HEK293 (cell line): ENCODE measurements around the gene SCUBE3.

Experiments used
- CTCF ChIA-PET: fragments of 350-600 bp; formaldehyde crosslinking; extraction: SDS; loops from one replicate; lab custom pipeline; 2021; ENCODE audit warnings: antibody characterized with exemption; lab: Yijun Ruan, JAX
- POLR2A ChIA-PET: fragments of 300-600 bp; formaldehyde crosslinking; extraction: SDS; loops from one replicate; lab custom pipeline; 2020; ENCODE audit warnings: antibody characterized with exemption, inconsistent platforms; lab: Yijun Ruan, JAX
- H3K27ac ChIP-seq: fragments of 200-500 bp; sonication (Bioruptor generic); 2 replicates; pipeline ENCODE4 v1.5.1; 2014; ENCODE audit warnings: low read depth, low read length, control low read depth, inconsistent platforms; ENCODE audit errors: extremely low read depth
- H3K36me3 ChIP-seq, 2 experiments: fragments of 200-500 bp in 1 of 2; sonication (Bioruptor generic) in 1 of 2; 1 replicate in 1 of 2; 2 replicates in 1 of 2; pipeline ENCODE4 v1.5.1; 2014 to 2017; ENCODE audit warnings: inconsistent platforms in 2 of 2, low read length in 2 of 2; ENCODE audit not compliant: control insufficient read depth in 2 of 2, insufficient read depth in 1 of 2
- H3K4me1 ChIP-seq: fragments of 200-500 bp; sonication (Bioruptor generic); 2 replicates; pipeline ENCODE4 v1.5.1; 2014; ENCODE audit warnings: mild to moderate bottlenecking, low read length, inconsistent platforms; ENCODE audit not compliant: control insufficient read depth, insufficient read depth
- H3K4me3 ChIP-seq: 2 replicates; pipeline ENCODE4 v1.5.1; 2011; ENCODE audit warnings: low read depth, mild to moderate bottlenecking, control low read depth, low read length, moderate library complexity
- H3K9me3 ChIP-seq: fragments of 200-500 bp; sonication (Bioruptor generic); 2 replicates; pipeline ENCODE4 v1.5.1; 2014; ENCODE audit warnings: low read depth, low read length, inconsistent platforms; ENCODE audit not compliant: control insufficient read depth, insufficient read depth
- BCL11B ChIP-seq: fragments of 450-650 bp; formaldehyde crosslinking; IDR thresholded peaks from 2 replicates; pipeline ENCODE4 v1.5.1; 2016; ENCODE audit warnings: low read depth, missing biosample characterization, missing genetic modification characterization
- CTCF ChIP-seq: fragments of 450-650 bp; formaldehyde crosslinking; IDR thresholded peaks from 2 replicates; pipeline ENCODE4 v1.5.1; 2016; ENCODE audit warnings: missing biosample characterization, missing genetic modification characterization
- GLI2 ChIP-seq: fragments of 450-650 bp; formaldehyde crosslinking; IDR thresholded peaks from 2 replicates; pipeline ENCODE4; 2017; ENCODE audit warnings: missing biosample characterization, missing genetic modification characterization, low read depth, borderline replicate concordance
- MYNN ChIP-seq: fragments of 450-650 bp; formaldehyde crosslinking; IDR thresholded peaks from 2 replicates; pipeline ENCODE4 v1.5.1; 2016; ENCODE audit warnings: missing biosample characterization, missing genetic modification characterization, borderline replicate concordance
- REST ChIP-seq: fragments of 450-650 bp; formaldehyde crosslinking; IDR thresholded peaks from 2 replicates; pipeline ENCODE4 v1.5.1; 2016; ENCODE audit warnings: missing biosample characterization, missing genetic modification characterization
- SCRT1 ChIP-seq: fragments of 450-650 bp; formaldehyde crosslinking; IDR thresholded peaks from 2 replicates; pipeline ENCODE4 v1.5.1; 2016; ENCODE audit warnings: missing biosample characterization, missing genetic modification characterization, borderline replicate concordance
- SETDB1 ChIP-seq: IDR thresholded peaks from one replicate; pipeline ENCODE4 v1.6.1; 2017; ENCODE audit warnings: mild to moderate bottlenecking, low read length, moderate library complexity, mixed read lengths; ENCODE audit not compliant: insufficient read length
- SP2 ChIP-seq: fragments of 450-650 bp; formaldehyde crosslinking; IDR thresholded peaks from 2 replicates; pipeline ENCODE4 v1.5.1; 2016; ENCODE audit warnings: missing biosample characterization, missing genetic modification characterization
- TRIM28 ChIP-seq: IDR thresholded peaks from 2 replicates; pipeline ENCODE4 v1.6.1; 2011; ENCODE audit warnings: low read length, control low read depth, borderline replicate concordance
- WT1 ChIP-seq: fragments of 450-650 bp; formaldehyde crosslinking; IDR thresholded peaks from 2 replicates; pipeline ENCODE4 v1.5.1; 2016; ENCODE audit warnings: missing biosample characterization, missing genetic modification characterization
- ZBTB44 ChIP-seq: fragments of 450-650 bp; IDR thresholded peaks from 2 replicates; pipeline ENCODE4 v1.5.1; 2018; ENCODE audit warnings: missing biosample characterization, mild to moderate bottlenecking, missing genetic modification characterization
- ZBTB7A ChIP-seq: fragments of 450-650 bp; formaldehyde crosslinking; IDR thresholded peaks from 2 replicates; pipeline ENCODE4 v1.5.1; 2016; ENCODE audit warnings: low read depth, missing biosample characterization, missing genetic modification characterization
- ZBTB8A ChIP-seq: fragments of 450-650 bp; formaldehyde crosslinking; IDR thresholded peaks from 2 replicates; pipeline ENCODE4 v1.5.1; 2016; ENCODE audit warnings: missing biosample characterization, missing genetic modification characterization
- ZEB2 ChIP-seq: fragments of 450-650 bp; formaldehyde crosslinking; IDR thresholded peaks from 2 replicates; pipeline ENCODE4 v1.5.1; 2016; ENCODE audit warnings: missing biosample characterization, missing genetic modification characterization
- ZFP69B ChIP-seq: fragments of 450-650 bp; formaldehyde crosslinking; IDR thresholded peaks from 2 replicates; pipeline ENCODE4 v1.5.1; 2016; ENCODE audit warnings: missing biosample characterization, missing genetic modification characterization
- ZNF16 ChIP-seq: fragments of 450-650 bp; formaldehyde crosslinking; IDR thresholded peaks from 2 replicates; pipeline ENCODE4 v1.5.1; 2016; ENCODE audit warnings: low read depth, missing biosample characterization, missing genetic modification characterization
- ZNF248 ChIP-seq: fragments of 450-650 bp; formaldehyde crosslinking; IDR thresholded peaks from 2 replicates; pipeline ENCODE4 v1.5.1; 2017; ENCODE audit warnings: missing biosample characterization, missing genetic modification characterization
- ZNF26 ChIP-seq: fragments of 450-650 bp; formaldehyde crosslinking; IDR thresholded peaks from 2 replicates; pipeline ENCODE4 v1.5.1; 2016; ENCODE audit warnings: missing biosample characterization, missing genetic modification characterization
- ZNF473 ChIP-seq: fragments of 450-650 bp; formaldehyde crosslinking; IDR thresholded peaks from 2 replicates; pipeline ENCODE4 v1.5.1; 2017; ENCODE audit warnings: missing biosample characterization, missing genetic modification characterization
- ZNF544 ChIP-seq: fragments of 450-650 bp; formaldehyde crosslinking; IDR thresholded peaks from 2 replicates; pipeline ENCODE4 v1.5.0; 2017; ENCODE audit warnings: missing biosample characterization, missing genetic modification characterization
- ZNF596 ChIP-seq: fragments of 450-650 bp; IDR thresholded peaks from 2 replicates; pipeline ENCODE4 v1.5.0; 2018; ENCODE audit warnings: missing biosample characterization, mild to moderate bottlenecking, missing genetic modification characterization, moderate library complexity
- ZNF658 ChIP-seq: fragments of 450-650 bp; formaldehyde crosslinking; IDR thresholded peaks from 2 replicates; pipeline ENCODE4; 2016; ENCODE audit warnings: missing biosample characterization, missing genetic modification characterization
- ZNF704 ChIP-seq: fragments of 450-650 bp; formaldehyde crosslinking; IDR thresholded peaks from 2 replicates; pipeline ENCODE4 v1.5.1; 2016; ENCODE audit warnings: missing biosample characterization, missing genetic modification characterization
- ZNF707 ChIP-seq: fragments of 450-650 bp; formaldehyde crosslinking; IDR thresholded peaks from 2 replicates; pipeline ENCODE4 v1.5.1; 2016; ENCODE audit warnings: missing biosample characterization, missing genetic modification characterization

The SCUBE3 gene

GRCh38 chr6:35297601-35298481 lies 84.1 kb downstream of the SCUBE3 start, which contains the start of gene DEF6 (continued):
- TF ChIP-seq ZBTB44 (peak; percentile 71), ZNF544 (tag by site-specific recombination) (no peak), ZNF704 (tag by site-specific recombination) (no peak), BCL11B (no peak), ZNF16 (tag by site-specific recombination) (no peak), CTCF (tag by site-specific recombination) (0 out of 2 replicates have a peak, but pooled peaks have one; percentile 45), ZBTB7A (no peak), ZNF707 (no peak)

GRCh38 chr6:35298625-35299140 lies 84.9 kb downstream of the SCUBE3 start:
- CTCF ChIA-PET: interaction anchor here (0.7 to 3.5 kb wide), 2 partner anchors 27 to 160 kb away, joined by 4 to 16 read pairs; no protein-coding TSS in a partner anchor
- Histone ChIP-seq H3K4me3 (no peak overlapping the region), H3K36me3 (peaks cover 0 to 18% of the 10 kb centered on the region in 2 experiments; a peak in 1 of 3 replicates), H3K27ac (no peak overlapping the region), H3K9me3 (no peaks in the 10 kb centered on the region), H3K4me1 (no peaks in the 10 kb centered on the region)
- TF ChIP-seq ZNF658: no peak
- TF ChIP-seq GLI2: no peak
- POLR2A ChIA-PET: no interaction called here

GRCh38 chr6:35299674-35300073 lies 85.9 kb downstream of the SCUBE3 start:
- no peak overlapping the region for H3K4me3 ChIP-seq
- POLR2A ChIA-PET: no interaction called here
- H3K4me1 ChIP-seq: no peaks in the 10 kb centered on the region

More at GRCh38 chr6:35299674-35300073, 85.9 kb downstream of the SCUBE3 start:
- Histone ChIP-seq H3K36me3 (peaks cover 0 to 9% of the 10 kb centered on the region in 2 experiments; a peak in 1 of 3 replicates), H3K9me3 (no peaks in the 10 kb centered on the region), H3K27ac (no peak overlapping the region)
- no peak for TF ChIP-seq ZNF596 (tag by site-specific recombination)
- TF ChIP-seq WT1 (tag by site-specific recombination): no peak
- no peak for TF ChIP-seq REST
- no peak for TF ChIP-seq TRIM28
- no peak for TF ChIP-seq ZBTB8A (tag by site-specific recombination)
- TF ChIP-seq ZNF26 (tag by site-specific recombination): no peak
- TF ChIP-seq ZEB2: no peak
- TF ChIP-seq ZFP69B (tag by site-specific recombination): no peak
- no peak for TF ChIP-seq SP2 (tag by site-specific recombination)
- no peak for TF ChIP-seq MYNN (tag by site-specific recombination)
- no peak for TF ChIP-seq SETDB1
- no peak for TF ChIP-seq ZNF473 (tag by site-specific recombination)
- no peak for TF ChIP-seq ZNF248
- TF ChIP-seq SCRT1 (tag by site-specific recombination): no peak
- CTCF ChIA-PET: interaction anchor here (0.6 to 2.5 kb wide), 3 partner anchors 28 to 171 kb away, joined by 3 to 17 read pairs (median 4); no protein-coding TSS in a partner anchor
